ENCODE measurements around the gene WDR7. TPM values are rescaled to one million over a fixed set of nuclear protein-coding genes. Genes with fewer than 3 reads are reported as not detected.
A peak's percentile ranks its signal among the peaks of the same experiment; 100 is the strongest.

WDR7 gene
- total and polyA plus RNA-seq, 12 donors, result 3.6 to 64.6 (median 24.2) TPM

GRCh38 chr18:56637711-56638231 lies 13.4 kb upstream of the WDR7 start:
- peak in 2 of 7 donors; percentile 16 to 32 for DNase-seq
- Histone ChIP-seq H3K27ac (peak overlapping the region; percentile 96 to 97 (median 97)), H3K4me1 (replicated peaks in 1 of 2) (peaks cover 11 to 37% of the 10 kb centered on the region in 2 donors), H3K9me3 (replicated peaks in 1 of 3) (no peaks in the 10 kb centered on the region), H3K4me3 (peak overlapping the region; percentile 12 to 99 (median 96)), H3K36me3 (replicated peaks in 1 of 2) (no peaks in the 10 kb centered on the region), H3K27me3 (no peaks in the 10 kb centered on the region)
- no peak for TF ChIP-seq POLR2A (IDR thresholded peaks at IDR 0.05)
- TF ChIP-seq CTCF (IDR thresholded peaks at IDR 0.05), result no peak
- intact Hi-C loops (cut with DNase I), result no loop called here
- WGBS, 4 donors, result 0 to 1% (median 1%) methylated on average over 14 to 18 of the region's 18 CpGs

- DNase-seq, result peak; percentile 99 to 100 (median 100)
- Histone ChIP-seq H3K4me1 (replicated peaks in 1 of 2) (peaks cover 11 to 37% of the 10 kb centered on the region in 2 donors), H3K4me3 (peak within 1 kb of the TSS; percentile 12 to 99 (median 96)), H3K36me3 (replicated peaks in 1 of 2) (no peaks in the 10 kb centered on the region), H3K9me3 (replicated peaks in 1 of 3) (no peaks in the 10 kb centered on the region), H3K27ac (peak within 1 kb of the TSS; percentile 96 to 97 (median 97)), H3K27me3 (no peaks in the 10 kb centered on the region)
- TF ChIP-seq POLR2A (IDR thresholded peaks at IDR 0.05) (peak; percentile 80 to 90), CTCF (IDR thresholded peaks at IDR 0.05) (no peak)
- 1 to 4% (median 1%) methylated on average over 8 to 64 of the region's 64 CpGs for WGBS, 4 donors
- intact Hi-C loops (cut with DNase I), result no loop called here
These were observed 12.7 kb upstream of the WDR7 start, which contains the start of gene TXNL1 for GRCh38 chr18:56638232-56639103. TSS of gene TXNL1 (minus strand) at chr18:56638592. CDS start at chr18:56638440, 152 bp downstream.

- H3K9me3 ChIP-seq (replicated peaks in 1 of 3), result no peaks in the 10 kb centered on the region
- no peaks in the 10 kb centered on the region for H3K27me3 ChIP-seq
- H3K36me3 ChIP-seq (replicated peaks in 1 of 2), result no peaks in the 10 kb centered on the region
- H3K4me3 ChIP-seq, result peak overlapping the region in 2 of 4 donors; percentile 29 to 92
- no peak for DNase-seq
- intact Hi-C loops (cut with DNase I), result no loop called here
- 26 to 42% (median 32%) methylated on average over 6 of the region's 6 CpGs for WGBS, 4 donors
- H3K4me1 ChIP-seq (replicated peaks in 1 of 2), result peaks cover 11 to 35% of the 10 kb centered on the region in 2 donors
- TF ChIP-seq POLR2A (IDR thresholded peaks at IDR 0.05), result no peak
- no peak for TF ChIP-seq CTCF (IDR thresholded peaks at IDR 0.05)
- peak overlapping the region; percentile 65 to 97 (median 76) for H3K27ac ChIP-seq
These were observed 12.1 kb upstream of the WDR7 start for GRCh38 chr18:56639104-56639381.

GRCh38 chr18:56639571-56639970 lies 11.6 kb upstream of the WDR7 start:
- peak overlapping the region in 3 of 5 donors; percentile 76 to 97 (median 97) for H3K27ac ChIP-seq

More at GRCh38 chr18:56639571-56639970, 11.6 kb upstream of the WDR7 start:
- no peaks in the 10 kb centered on the region for H3K36me3 ChIP-seq (replicated peaks in 1 of 2)
- no peak for DNase-seq
- H3K9me3 ChIP-seq (replicated peaks in 1 of 3), result no peaks in the 10 kb centered on the region
- peaks cover 11 to 31% of the 10 kb centered on the region in 2 donors for H3K4me1 ChIP-seq (replicated peaks in 1 of 2)
- no peaks in the 10 kb centered on the region for H3K27me3 ChIP-seq
- 73 to 85% (median 77%) methylated on average over 9 of the region's 9 CpGs for WGBS, 4 donors
- intact Hi-C loops (cut with DNase I), result no loop called here
- no peak overlapping the region for H3K4me3 ChIP-seq
- no peak for TF ChIP-seq CTCF (IDR thresholded peaks at IDR 0.05)
